SH-SY5Y (cell line): ENCODE results near the gene ZNF280D.

Experiments
- GATA2 ChIP-seq: IDR thresholded peaks from 2 replicates; pipeline ENCODE4 v1.6.1; 2011; ENCODE audit warnings: mild to moderate bottlenecking, low read depth, low read length
- GATA3 ChIP-seq: IDR thresholded peaks from 2 replicates; pipeline ENCODE4 v1.6.1; 2011; ENCODE audit warnings: low read depth, mild to moderate bottlenecking, low read length, moderate library complexity

GRCh38 chr15:56677271-56677670, 56.0 kb downstream of the ZNF280D start:
- TF ChIP-seq GATA2 (no peak), GATA3 (no peak)
